Lower leg skin (tissue), 3 donors: Measurements from ENCODE around the gene DTHD1.

ENCODE experiments used
- CTCF ChIP-seq, 3 donors: fragments of 450-650 bp; IDR thresholded peaks; one replicate each; pipeline ENCODE4 v1.5.1; 2016; ENCODE audit warnings: antibody characterized with exemption in 3 of 3, mild to moderate bottlenecking in 3 of 3, moderate library complexity in 2 of 3
- POLR2A ChIP-seq, 2 donors: fragments of 450-650 bp; IDR thresholded peaks; one replicate each; pipeline ENCODE4 v1.6.1; 2016 to 2017; ENCODE audit warnings: antibody characterized with exemption in 2 of 2, mild to moderate bottlenecking in 1 of 2, moderate library complexity in 1 of 2

- TF ChIP-seq CTCF (IDR thresholded peaks at IDR 0.05) (no peak), POLR2A (IDR thresholded peaks at IDR 0.05) (no peak)
Observed at GRCh38 chr4:36308150-36308549, 26.7 kb downstream of the DTHD1 start.
